ENCODE measurements around the gene TTLL3.

DNA sequence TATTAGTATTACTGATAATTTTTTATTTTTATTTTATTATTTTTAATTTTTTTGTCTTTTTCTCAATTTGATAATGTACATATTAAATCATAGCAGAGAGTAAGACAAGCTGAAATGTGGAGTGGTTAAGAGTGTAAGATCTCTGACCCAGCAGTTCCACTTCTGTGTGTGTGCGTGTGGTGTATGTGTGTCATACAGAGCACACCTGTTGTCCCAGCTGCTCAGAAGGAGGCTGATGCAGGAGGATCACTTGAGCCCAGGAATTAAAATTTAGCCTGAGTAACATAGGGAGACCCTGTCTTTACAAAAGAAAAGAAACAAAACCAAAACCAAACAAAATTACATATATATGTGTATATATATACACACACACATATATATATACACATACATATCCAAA, 71.4 kb downstream of the TTLL3 start:
- no peak for TF ChIP-seq POLR2A (IDR thresholded peaks at IDR 0.05; ENCODE audit: low read depth, low read length)
- no peak for TF ChIP-seq CTCF (conservative IDR thresholded peaks at IDR 0.05; ENCODE audit: low read depth, low read length)
- TF ChIP-seq RFX5 (IDR thresholded peaks at IDR 0.05; ENCODE audit: low read depth, low read length), result no peak
- no peak for TF ChIP-seq CEBPB (IDR thresholded peaks at IDR 0.05; ENCODE audit: low read depth, low read length)
- no peak for TF ChIP-seq RAD21 (IDR thresholded peaks at IDR 0.05; ENCODE audit: low read length)
- TF ChIP-seq CHD1 (IDR thresholded peaks at IDR 0.05; ENCODE audit: low read depth, low read length), result no peak
- TF ChIP-seq FOS (IDR thresholded peaks at IDR 0.05; ENCODE audit: low read depth, low read length), result no peak
